G401.6 (cell line): ENCODE data around the gene SRSF4.
"Not testable (repeated sequence)": the region's sequence is repeated elsewhere in the genome, so short reads cannot be mapped to it uniquely, and the experiment has no call there.

Experiments used
- FAIRE-seq: peaks from 2 replicates; lab custom pipeline; 2012; peaks lifted over from hg19 to GRCh38; lab: Jason Lieb, UNC

Gene SRSF4

DNA sequence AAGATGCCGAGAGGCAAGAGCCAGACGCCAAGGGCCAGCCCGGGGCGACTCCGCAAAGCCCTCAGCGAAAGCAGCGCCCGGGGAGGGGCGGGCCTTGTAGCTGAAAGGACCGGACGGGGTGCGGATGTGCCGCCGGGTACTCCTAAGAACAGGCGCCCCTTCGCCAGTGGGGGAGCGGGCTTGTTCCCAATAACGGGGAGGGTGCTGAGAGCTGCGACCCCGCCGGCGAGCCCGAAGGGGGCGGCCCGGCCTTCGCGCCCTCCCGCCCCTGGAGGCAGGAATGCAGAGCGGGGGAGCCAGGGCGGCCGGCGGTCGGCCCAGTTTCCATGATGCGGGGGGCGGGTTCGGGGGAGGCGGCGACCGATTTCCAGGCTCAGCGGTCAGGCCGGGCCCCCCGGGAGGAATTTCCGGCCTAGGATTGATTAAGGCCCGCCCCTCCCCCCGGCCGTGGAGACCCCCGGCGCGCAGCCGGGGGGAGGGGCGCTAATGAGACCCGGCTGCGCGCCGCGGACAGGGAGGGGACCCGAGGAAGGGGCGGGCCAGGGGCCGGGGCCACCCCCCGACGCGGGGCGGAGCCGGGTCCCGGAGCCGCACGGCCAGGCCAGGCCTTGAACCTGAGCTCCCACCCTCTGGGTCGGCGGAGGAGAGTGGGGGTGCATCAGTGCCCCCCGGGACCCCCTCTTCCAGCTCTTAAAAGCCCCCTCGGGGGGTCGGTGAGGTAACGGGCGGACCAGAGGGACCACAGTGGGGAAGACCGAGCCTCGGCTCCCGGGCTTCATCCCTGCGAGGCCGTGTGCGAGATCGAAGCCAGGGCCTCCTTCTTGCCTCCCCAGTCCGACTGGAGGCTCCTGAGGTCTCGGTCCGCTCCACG is 57.1 kb downstream of the SRSF4 start:
- no peak for FAIRE-seq

DNA sequence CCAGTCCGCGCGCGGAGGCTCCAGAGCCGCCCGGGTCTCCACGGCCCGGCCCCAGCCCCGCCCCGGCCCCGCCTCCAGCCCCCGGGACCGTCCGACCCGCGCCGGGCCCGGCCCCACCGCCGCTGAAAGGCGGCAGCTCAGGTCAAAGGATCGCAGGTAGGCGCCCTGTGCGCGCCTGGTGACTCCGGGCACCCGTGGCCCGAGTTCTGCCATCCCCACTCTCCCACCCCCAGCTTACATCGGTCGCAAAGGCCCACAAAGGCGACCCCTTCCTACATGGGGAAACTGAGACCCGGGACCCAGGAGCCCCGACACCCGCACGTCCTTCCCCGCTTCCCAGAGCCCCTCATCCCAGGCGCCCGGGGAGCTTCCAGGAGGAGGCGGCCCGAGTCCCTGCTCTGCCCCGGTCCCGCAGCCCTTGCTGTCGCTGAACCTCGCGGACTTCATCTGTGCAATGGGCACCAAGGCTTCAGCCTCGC is 57.8 kb downstream of the SRSF4 start, which contains the start of gene TMEM200B:
Gene TMEM200B, minus strand, starts transcription at position 17 of the 479 bp plus-strand sequence. CDS start 2,075 bp downstream, outside the sequence.
- FAIRE-seq = no peak

DNA sequence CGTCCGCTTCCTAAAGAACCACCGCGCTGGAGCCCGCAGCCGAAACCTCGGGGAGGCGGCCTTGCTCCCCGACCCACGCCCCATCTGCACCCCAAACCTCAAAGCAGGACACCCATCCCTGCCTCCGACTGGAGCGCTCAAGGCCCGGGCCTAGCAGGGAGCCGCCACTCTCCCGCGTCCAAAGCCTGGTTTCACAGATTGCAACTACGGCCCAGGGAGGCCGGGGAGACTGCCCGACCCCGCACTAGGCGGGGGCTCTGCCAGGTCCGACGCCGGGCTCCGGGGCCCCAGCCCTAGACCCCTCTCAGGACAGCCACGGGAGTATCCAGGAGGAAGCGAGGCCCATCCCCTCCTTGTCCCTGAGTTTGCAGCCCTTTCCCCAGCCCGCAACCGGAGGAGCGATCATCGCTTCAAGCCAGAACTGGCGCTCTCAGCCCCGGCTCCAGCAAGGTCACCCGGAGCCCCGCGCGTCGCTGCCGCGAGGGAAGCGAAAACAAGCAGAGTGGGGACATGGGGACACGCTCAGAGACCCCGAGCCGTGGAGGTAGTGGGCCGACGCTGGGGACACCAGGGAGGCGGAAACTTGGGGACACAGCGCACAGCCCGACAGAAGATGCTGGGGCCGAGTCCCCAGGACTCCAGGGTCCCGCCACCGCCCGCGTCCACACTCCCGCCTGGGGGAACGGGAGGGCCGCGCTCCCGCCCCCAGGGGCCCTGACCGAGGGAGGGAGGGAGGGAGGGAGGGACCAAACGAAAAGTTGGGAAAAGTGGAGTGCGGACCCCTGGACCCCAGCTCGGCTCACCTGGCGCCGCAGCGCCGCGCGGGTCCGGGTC is 58.4 kb downstream of the SRSF4 start:
- FAIRE-seq = no peak

DNA sequence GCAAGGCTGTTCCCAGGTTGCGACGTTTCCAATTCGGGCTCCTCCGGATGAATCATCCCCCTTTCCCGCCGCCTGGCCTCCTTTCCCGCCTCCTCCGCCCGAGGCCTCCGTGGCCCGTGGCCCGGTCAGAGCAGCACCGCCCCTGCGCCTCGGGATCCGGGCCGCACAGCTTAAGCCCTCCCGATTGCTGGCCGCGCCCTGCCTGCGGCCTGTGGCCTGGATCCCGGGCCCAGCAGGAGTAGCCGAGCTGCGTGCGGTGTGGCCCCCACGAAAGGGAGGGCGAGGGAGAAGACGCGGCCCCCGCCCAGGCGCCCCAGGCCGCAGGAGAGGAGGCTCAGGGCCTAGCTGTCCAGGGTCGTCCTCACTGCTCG is 59.0 kb downstream of the SRSF4 start:
- no peak for FAIRE-seq

DNA sequence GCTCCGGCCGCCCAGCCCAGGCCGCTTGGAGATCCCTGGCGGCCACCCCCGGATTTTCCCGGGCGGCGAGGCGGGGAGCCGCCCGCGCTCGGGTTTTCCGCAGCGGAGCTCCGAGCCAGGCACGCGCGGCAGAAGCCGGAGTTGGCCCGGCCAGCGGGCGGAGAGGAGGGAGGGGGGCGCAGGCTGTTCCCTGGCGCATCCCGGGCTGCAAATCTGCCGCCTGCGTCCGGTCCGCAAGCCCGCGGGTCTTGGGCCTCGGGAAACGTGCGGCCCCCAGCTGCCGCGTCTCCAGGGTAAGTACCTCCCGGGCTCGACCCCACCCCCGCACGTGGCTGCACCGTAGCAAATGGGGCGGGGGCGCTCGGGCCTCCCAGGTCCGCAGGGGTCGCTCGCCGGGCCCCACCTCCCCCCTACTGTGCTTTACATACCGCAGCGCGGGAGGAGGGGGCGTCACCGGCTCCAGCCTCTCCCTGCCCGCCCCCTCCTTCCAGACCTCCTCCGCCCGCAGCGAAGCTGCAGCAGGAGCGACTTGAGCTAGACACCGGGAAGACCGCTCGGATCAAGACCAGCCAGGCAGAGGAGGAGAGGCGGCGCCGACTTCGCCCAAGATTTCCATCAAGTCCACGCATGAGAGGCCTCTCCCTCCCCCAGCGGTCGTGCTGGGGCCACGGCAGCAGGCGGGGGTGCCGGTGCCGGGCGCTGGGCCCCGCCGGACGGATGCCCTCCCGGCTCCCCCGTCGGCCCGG is 59.6 kb downstream of the SRSF4 start:
- FAIRE-seq = no peak

DNA sequence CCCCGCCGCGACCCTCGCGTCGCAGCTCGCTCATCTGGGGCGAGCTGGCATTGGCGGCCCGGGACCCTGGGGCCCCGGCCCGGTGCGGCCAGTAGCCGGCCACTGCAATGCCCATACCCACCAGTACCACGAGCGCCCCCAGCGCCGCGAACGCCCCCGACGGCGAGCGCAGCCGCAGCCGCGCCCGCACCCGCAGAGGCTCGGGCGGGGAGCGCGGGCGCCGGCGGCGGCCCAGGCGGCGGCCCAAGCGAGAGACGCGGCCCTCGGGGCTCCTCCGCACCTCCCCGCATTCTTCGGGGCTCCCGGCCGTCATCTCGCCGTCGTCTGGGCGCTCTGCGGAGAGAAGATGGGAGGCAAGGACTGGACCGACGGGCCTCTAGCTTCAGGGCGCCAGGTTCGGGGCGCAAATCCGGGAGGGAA is 60.2 kb downstream of the SRSF4 start:
- no peak for FAIRE-seq

DNA sequence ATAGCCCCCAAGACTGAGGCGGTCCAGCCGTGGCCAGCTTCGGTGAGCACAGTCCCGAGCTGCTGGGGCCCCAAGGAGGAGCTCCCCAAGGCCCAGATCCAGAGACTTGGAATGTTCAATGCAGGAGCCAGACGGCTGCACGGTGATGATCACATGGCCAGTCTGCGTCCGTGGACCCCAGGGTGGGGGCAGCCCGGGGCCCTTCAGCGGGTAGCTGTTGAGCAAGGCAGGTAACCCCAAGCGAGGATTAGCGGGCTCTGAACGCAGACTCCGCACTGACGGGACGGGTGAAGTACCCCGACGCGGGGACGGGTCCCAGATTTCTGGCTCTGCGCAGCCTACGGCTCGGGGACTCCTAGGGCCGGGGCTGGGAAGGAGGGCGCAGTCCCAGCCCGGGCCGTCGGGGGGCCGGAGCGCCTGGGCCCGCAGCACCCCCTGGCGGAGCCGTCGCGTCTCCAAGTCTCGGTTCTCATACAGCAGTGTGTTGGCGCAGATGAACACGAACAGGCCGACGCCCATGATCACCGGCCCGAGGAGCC is 60.7 kb downstream of the SRSF4 start:
- no peak for FAIRE-seq

DNA sequence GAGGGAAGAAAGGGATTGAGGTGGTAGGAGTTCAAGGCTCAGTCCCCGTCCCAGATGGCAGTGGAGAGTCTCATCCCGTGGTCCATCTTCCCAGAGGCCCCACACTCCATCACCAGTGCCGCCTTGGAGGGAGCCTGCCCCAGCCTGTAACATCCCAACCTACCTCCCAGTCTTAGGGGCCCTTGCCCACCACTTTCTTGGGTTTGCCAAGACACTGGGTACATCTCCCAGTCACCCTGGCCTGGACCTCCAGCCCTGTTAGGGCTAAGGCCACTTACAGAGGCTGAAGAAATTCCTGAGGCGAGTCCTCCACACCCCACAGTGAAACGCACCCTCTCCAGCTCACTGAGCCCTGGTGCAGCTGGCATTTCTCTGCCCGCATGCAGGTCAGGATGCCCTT is 61.3 kb downstream of the SRSF4 start:
- FAIRE-seq = no peak

DNA sequence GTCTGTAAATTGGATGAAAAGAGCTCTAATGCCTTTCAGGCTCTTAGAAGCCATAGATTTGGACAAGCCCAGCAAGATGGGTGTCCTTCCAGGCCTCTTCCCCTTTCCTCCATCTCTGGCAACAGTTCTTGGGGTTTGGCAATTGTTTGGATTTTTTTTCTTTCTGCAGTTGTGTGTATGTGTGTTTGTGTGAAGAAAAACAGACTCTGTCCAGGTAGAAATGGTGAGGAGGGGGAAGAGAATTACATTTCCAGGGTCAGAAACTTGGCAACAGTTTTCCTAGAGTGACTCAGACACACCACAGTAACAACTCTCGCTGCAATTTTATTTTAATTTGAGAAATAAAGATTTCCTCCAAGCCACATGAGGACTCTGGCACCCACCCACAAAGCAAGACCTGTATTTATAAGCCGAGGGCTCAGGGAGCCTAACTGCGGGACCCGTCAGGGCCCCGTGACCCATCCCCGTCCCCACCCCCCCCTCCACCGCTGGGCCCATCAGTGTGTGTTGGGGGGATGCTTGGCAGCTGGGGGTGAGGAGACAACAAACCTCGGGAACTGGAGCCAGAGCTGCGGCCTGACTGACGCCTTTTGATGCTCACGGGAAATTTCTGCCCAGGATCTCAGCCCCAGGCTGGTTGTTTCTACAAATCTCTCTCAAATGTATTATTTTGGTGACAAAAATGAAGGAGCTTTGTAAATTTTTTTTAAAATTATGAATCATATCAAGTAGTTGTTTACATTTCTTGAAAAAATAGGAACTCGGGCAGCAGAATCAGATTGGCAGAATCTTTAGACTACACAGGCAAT is 62.4 kb downstream of the SRSF4 start:
- FAIRE-seq = no peak

DNA sequence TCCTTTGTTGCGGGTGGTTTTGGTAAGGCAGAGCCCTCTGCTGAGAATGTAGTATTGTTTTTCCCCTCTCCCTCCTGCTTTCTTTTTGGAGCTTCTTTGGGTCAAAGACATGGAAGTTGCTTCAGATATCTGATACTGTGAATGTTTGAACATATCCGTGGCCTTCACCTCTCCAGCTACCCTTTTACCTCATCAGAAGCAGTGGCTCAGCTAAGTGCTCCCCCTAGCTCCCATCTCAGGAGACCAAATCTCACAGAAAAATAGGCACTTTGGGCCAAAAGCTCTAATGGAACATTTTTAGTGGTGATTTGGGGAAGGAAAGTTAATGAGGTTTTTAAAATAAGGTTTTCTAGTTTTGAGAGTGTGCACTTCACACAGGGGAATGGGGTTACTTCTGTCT is 64.3 kb downstream of the SRSF4 start:
- FAIRE-seq = peak; percentile 76

DNA sequence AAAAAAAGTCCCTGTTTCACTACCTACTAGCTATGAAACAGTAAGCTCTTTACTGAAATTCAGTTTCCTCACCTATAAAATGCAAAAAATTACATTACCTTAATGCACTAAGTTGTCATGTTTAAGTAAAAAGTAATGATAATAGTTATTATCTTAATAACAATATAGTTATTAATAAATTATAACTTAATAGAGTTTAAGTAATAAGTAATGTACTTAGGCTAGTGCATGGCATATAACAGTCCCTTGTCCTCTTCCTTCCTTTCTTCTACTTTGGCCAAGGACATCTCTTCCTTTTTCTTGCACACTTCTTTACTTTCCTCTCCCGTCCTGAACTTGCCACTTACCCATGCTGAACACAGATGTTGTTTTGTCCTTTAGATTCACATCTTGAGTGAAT is 67.0 kb downstream of the SRSF4 start:
- FAIRE-seq = peak; percentile 37

DNA sequence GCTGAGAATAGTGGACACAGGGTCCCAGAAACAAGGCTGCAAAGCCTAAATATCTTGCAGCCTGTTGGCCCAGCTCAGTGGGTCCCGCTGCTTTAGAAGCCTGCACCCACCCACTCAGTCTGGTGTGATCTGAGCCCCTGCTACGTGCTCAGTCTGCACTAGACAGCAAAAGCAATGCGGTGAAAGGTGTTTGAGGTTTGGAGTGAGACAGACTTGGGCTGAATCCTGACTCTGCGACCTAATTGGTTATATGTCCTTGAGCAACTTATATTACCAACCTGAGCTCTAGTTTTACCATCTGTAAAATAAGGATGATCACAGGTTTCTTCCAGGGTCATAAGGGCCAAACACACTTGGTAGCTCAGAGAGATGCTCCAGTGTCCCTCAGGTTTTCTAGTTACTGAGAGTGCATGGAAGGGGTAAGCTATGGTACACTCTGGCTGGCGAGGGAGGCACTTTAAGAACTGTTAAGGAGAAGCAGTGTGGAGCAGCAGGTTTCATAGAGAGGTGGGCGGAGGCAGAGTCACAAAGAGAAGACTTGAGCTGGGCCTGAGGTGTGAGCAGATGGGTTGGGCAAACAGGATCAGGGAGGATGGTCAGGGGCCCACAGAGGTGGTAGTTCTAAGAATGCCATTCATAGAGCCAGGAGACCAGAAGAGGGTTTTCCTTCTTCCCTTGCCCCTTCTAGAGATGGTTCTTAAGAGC is 68.1 kb downstream of the SRSF4 start:
- FAIRE-seq = no peak

DNA sequence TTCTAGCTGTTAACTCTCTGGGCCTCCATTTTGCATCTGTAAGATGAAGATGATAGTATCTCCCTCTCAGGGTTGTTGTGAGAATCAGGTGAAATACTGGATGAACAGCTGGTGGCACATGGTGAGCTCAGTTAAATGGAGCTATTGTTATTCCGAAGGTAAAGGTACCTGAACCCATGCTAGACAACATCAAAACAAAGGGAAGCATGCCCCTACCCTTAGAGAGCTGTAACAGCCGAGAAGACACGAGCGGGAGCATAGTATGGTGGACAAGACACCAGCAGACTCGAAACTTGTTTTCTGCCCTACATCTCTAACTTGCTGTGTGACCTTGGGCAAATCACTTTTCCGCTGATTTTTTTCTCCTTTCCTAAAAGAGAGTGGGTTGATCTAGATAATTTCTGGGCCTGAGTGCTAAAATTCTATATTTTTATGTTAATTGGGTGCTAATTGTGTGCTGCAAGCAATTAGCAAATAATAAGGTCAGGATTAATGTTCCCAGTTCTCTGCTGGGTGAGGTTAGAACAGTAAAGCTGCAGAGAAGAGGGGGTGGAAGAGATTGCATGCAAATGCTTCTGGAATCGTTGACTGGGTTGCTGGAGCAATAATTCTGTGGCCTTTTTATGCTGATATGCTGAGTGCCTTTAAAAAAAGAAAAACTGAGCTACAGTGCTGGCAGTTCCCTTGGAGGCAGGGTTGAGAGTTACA is 68.8 kb downstream of the SRSF4 start:
- FAIRE-seq = no peak

DNA sequence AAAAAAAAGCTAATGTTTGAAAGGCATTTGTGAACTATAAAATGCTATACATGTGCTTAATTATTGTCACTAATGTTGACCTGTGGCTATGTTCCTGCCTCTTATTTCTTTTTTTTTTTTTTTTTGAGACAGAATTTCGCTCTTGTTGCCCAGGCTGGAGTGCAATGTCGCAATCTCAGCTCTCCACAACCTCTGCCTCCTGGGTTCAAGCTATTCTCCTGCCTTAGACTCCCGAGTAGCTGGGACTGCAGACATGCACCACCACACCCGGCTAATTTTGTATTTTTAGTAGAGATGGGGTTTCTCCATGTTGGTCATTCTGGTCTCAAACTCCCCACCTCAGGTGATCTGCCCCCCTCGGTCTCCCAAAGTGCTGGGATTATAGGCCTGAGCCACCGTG is 73.7 kb downstream of the SRSF4 start:
- FAIRE-seq = not testable (repeated sequence)

DNA sequence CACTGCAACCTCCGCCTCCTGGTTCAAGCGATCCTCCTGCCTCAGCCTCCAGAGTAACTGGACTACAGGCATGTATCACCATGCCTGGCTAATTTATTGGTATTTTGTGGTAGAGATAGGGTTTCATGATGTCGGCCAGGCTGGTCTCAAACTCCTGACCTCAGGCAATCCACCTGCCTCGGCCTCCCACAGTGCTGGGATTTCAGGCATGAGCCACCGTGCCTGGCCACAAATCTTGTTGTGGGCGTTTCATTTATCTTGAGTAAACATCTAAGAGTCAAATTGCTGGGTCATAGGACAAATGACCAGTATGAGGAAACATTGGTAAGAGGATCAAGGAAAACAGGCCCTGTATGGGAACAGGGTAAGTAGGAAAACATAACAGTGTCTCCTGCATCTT is 75.9 kb downstream of the SRSF4 start:
- no peak for FAIRE-seq

DNA sequence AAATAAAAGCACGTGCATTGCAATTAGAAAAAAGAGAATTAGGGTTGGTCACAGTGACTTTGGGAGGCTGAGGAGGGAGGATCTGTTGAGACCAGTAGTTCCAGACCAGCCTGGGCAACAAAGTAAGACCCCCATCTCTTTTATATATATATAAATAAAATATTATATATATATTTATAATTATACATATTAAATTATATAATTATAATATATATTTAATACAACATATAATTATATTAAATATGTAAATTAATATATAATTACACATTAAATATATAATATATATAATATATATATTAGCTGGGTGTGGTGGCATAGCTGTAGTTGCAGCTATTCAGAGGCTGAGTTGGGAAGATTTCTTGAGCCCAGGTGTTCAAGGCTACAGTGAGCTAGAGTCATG is 81.2 kb downstream of the SRSF4 start:
- FAIRE-seq = peak; percentile 85

DNA sequence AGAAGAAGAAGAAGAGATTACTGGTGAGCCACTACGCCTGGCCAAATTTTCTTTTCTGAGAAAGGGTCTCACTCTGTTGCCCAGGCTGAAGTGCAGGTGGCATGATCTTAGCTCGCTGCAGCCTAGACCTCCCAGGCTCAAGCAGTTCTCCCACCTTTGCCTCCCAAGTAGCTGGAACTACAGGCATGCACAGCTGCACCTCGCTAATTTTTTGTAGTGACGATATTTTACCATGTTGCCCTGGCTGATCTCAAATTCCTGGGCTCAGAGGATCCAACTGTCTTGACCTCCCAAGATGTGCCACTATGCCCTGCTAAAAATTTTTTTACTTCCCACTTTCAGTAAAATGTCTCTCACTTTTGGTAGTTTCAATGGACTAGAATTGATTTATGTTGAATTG is 82.4 kb downstream of the SRSF4 start:
- no peak for FAIRE-seq
